HG03442 (cell line): Measurements from ENCODE around the gene ESRP2.
A peak's percentile ranks its signal among the peaks of the same experiment; 100 is the strongest.

Experiments used
- ATAC-seq: cut with Tn5 transposase; IDR thresholded peaks from one replicate; pipeline ENCODE4 v1.9.1; 2021; ENCODE audit warnings: mild to moderate bottlenecking, moderate library complexity; ENCODE audit not compliant: unreplicated experiment

The ESRP2 gene

DNA sequence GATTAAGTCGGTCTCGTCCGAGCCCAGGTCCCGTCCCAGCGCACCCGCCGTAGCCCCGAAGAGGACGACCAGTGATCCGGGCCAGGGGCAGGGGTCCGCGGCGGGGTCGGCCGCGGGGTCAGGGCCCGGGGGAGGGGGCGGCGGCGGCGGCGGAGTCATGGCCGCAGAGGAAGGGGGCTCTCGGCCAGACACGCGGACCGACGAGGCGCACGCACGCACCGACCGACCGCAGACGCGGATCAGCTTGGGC is at the start of gene ESRP2:
Gene ESRP2, minus strand, starts transcription at position 241 of the 250 bp plus-strand sequence. Its CDS starts 82 bp downstream, at position 159.
- ATAC-seq: no peak

GRCh38 chr16:68285683-68286082 is 49.8 kb upstream of the ESRP2 start:
- ATAC-seq: no peak

- ATAC-seq: peak; percentile 51
Observed at GRCh38 chr16:68284847-68285246, 48.9 kb upstream of the ESRP2 start.

- no peak for ATAC-seq
Observed at GRCh38 chr16:68283801-68284598, 48.1 kb upstream of the ESRP2 start.

- no peak for ATAC-seq
Observed at GRCh38 chr16:68283346-68283745, 47.4 kb upstream of the ESRP2 start.

- ATAC-seq: no peak
Observed at GRCh38 chr16:68282064-68282452, 46.1 kb upstream of the ESRP2 start.

DNA sequence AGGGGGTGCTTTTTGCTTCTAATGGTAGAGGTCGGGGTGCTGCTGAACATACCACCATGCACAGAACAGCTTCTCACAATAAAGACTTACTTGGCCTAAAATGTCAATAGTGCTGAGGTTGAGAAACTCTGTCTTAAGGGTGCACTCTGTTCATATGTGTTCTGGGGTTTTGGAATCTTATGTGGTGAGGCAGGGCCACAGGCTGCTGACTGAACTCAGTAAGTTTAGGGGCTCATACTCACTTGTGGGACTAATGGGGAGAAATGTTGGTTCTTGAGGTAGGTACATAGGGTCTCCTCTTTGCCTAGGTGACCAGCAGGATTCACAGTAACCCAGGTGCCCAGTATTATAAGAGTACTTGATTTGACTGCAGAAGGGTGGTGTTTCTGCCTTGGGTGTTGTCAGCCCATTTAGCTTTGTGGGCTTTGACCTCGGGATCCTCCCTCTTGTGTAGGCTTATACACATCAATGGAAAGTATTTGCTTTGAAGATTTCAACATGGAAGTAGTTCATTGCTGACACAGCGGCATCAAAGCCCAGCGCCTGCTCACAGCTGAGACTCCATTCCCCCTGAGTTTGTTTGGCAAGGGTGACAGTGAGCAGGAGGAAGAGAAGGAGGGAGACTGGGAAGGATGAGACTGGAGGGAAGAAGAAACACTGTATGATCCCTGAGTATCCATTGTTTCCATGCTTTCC is 45.6 kb upstream of the ESRP2 start:
- ATAC-seq: no peak

- ATAC-seq: no peak
Observed at GRCh38 chr16:68279726-68280558, 44.0 kb upstream of the ESRP2 start.

DNA sequence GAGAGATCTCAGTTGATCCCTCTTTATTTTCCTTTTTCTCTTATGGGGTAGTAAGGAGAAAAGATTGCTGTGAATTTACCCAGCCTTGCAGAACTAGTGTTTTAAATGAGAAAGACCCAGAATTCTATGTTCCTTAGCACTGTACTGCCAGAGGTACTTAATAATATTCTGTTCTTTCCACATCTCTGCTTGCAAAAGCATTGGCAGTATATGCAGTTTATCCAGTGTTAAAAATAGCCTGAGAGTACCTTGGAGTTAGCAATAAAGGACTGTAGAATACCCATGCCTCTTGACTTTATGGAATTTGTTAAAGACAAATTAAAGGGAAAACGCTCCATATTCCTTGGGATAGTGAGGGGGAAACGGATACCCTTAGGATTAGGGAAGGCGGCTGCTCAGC is 40.3 kb upstream of the ESRP2 start:
- ATAC-seq: no peak

DNA sequence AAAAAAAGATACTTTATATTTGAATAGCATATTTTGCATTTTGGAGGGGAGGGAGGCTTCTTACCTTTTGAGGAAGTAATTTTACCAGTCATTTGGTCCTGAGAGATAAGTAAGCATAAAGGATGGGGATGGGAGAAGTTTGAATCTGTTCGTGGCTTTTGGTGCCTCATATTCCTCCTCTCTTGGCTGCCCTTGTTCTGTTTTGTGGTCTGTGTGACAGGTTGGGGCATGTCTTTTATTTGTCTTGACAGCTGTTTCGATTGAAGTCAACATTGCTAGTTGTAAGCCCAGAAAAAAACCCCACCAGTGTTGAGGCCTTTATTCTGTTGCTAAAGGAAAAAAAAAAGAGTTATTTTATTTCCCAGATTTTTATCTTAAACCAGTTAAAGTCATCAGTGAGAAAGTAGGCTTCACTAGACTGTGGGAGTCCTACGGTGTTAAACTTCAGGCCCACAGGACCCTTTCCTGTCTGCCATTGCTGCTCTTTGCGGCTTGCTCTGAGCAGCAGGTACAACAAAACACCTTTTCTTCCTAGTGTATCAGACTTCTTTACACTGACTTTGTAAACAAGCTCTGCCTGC is 39.8 kb upstream of the ESRP2 start:
- peak; percentile 70 for ATAC-seq

GRCh38 chr16:68274441-68274840 is 38.5 kb upstream of the ESRP2 start:
- no peak for ATAC-seq

- no peak for ATAC-seq
Observed at GRCh38 chr16:68273896-68274295, 38.0 kb upstream of the ESRP2 start.

DNA sequence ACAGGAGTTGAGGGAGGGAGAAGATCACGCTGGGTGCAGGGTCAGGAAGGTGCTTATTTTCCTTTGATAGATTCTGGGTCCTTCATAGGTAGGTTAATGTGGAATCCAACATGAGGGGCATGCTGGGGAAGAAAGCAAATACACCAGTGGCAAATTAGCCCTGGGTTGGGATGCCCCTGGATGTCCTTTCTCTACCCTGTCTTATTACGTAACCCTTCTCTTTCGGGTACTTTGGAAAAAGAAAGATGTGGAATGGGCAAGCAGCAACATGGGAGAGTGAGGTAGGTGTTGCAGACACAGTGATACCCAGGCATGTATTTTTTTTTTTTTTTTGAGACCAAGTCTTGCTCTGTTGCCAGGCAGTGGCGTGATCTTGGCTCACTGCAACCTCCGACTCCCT is 37.5 kb upstream of the ESRP2 start:
- ATAC-seq: no peak

- no peak for ATAC-seq
Observed at GRCh38 chr16:68272507-68273209, 36.7 kb upstream of the ESRP2 start.

GRCh38 chr16:68270353-68270752 is 34.4 kb upstream of the ESRP2 start:
- no peak for ATAC-seq

- no peak for ATAC-seq
Observed at GRCh38 chr16:68269793-68270192, 33.9 kb upstream of the ESRP2 start.

DNA sequence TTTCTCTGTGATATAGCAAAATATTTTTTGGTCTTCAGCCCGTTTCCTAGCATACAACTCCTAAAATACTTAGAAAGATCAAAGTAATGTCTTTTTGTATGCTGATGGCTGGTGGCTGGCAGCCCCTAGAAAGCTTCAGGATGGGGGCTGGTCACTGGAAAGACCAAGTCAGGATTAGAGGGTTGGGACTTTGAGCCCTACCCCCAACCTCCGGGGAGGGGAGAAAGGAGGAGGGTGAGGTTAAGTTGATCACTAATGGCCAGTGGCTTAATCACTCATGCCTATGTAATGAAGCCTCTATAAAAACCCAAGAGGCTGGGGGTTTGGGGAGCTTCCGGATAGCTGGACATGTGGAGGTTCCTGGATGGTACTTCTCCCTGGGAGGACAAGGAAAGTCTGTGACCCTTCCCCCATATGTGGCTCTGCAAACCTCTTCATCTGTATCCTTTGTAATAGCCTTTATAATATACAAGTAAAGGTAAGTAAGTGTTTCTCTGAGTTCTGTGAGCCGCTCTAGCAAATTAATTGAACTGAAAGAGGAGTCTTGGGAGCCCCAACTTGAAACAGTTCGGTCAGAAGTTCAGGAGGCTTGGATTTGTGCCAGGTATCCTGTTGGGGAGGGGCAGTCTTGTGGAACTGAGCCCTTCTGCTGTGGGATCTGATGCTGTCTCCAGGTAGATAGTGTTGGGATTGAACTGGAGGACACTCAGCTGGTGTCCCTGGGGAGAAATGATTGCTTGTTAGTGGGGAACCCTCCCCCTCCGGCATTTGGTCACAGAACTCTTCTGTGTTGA is 31.9 kb upstream of the ESRP2 start:
- ATAC-seq: no peak

DNA sequence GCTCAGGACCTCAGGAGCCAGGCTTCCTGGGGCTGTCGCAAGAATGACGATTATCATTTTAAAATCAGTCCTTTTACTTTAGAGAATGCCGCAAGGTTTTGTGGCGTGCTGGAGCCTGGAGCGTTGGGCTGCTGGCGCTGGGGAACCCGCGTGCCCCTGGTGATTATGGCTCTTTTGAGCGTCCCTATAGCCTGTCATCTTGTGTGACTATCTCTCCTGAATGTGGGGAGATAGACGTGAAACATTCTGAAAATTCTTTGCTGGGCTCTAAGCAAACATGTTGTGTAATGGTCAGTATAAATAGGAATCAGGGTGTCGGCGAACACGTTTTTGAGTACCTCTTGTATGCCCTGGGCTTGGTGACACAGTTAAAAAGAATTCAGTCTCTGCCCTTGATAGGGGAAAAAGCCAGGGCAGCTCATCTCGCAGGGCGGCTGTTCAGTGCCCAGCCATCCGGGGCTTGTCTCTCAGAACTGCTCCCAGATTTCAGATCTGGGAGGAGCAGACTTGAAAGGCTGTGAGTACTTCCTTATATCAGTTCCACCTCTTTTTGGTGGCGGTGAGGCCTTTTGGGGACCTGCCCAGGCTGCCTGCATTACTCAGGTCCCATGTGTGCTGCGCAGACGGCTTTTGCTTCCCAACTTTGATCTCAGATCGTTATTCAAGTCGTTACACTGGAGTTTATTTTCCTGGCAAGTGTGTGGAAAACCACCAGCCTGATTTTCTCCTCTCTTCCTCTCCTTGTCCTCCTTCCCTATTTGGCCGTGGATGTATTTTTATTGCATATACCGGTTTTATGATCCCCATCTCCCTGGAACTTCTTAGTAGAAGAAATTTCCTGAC is 29.4 kb upstream of the ESRP2 start:
- peak; percentile 2 for ATAC-seq
